ENCODE data around the gene TSPAN4.

TSPAN4 gene

GRCh38 chr11:823441-824291 is 19.0 kb upstream of the TSPAN4 start:
- no peak for DNase-seq (ENCODE audit: low read depth, low spot score)

DNA sequence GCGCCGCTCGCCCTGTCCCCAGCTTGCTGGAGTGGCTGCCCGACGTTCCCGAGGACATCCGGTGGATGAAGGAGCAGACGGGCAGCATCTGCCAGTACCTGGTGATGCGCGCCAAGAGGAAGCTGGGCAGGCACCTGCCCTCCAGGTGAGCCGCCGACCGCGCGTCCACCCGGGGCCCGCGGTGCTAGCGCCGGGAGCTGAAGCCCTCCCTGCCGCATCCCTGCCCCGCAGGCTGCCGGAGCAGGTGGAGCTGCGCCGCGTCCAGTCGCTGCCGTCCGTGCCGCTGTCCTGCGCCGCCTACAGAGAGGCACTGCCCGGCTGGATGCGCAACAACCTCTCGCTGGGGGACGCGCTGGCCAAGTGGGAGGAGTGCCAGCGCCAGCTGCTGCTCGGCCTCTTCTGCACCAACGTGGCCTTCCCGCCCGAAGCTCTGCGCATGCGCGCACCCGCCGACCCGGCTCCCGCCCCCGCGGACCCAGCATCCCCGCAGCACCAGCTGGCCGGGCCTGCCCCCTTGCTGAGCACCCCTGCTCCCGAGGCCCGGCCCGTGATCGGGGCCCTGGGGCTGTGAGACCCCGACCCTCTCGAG is 18.3 kb upstream of the TSPAN4 start:
- DNase-seq (ENCODE audit: low read depth, low spot score), result peak; percentile 45

DNA sequence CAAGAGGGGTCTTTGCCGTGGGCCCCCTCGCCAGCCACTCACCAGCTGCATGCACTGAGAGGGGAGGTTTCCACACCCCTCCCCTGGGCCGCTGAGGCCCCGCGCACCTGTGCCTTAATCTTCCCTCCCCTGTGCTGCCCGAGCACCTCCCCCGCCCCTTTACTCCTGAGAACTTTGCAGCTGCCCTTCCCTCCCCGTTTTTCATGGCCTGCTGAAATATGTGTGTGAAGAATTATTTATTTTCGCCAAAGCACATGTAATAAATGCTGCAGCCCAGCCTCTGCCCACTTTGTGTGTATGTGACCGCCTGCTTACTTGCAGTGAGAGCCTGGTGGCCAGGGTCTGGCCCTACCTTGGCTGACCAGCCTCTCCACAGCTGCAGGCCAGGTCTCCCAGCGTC is 17.7 kb upstream of the TSPAN4 start:
- DNase-seq (ENCODE audit: low read depth, low spot score), result no peak

DNA sequence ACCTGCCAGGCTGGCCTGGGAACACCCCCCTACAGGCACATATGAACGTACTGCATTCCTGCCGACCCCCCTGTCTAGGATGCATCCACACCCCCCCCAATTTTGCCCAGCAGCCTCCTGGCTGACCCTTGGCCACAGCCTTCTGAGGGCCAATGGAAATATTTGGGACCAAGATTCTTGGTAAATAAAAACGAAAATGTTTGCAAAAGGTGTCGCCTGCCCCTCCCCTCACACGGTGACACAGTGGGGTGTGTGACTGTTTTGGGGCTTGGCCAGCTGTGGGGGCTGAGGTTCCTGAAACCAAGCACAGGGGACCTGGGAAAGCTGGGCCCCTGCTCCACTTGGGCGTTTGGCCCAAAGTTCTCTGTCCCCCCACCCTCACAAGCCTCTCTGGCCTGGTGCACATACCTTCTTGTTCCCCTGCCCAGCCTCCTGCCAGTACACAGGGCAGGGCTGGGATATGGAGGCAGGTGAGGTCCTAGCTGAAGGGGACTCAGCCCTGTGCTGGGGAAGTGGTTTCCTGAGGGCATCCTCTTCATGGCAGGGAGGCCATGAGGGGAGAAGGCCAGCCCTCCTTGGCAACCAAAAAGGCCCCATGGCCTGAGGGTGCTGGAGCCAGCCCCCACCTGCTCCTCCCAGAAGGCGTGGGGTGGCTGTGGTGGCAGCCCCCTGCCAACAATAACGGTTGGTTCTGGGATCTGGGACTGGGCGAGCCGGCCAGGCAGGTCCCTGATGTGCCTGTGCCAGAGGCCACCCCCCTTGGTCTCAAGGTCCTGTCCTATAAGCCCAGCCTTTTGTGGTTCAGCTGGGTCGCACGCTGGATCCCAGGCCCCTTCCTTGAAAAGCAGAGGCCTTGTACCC is 17.1 kb upstream of the TSPAN4 start:
- DNase-seq (ENCODE audit: low read depth, low spot score), result no peak

- DNase-seq (ENCODE audit: low read depth, low spot score), result no peak
Observed at GRCh38 chr11:826227-826621, 16.4 kb upstream of the TSPAN4 start.

DNA sequence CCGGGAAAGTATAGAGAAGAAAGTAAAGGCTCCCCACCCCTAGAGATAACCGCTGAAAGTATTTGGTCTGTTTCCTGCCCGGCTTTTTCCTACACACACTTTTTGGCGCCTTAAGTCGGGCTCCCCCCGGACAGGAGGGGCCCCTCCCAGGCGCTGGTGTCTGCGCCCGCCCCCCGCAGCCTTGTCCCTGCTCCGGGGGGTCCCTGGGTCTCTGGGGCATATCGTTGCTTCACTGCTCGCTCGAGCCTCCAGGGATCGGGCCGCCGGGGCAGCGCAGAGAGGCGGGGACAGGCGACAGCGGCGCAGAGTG is 15.9 kb upstream of the TSPAN4 start:
- no peak for DNase-seq (ENCODE audit: low read depth, low spot score)

- DNase-seq (ENCODE audit: low read depth, low spot score), result peak; percentile 50
Observed at GRCh38 chr11:827146-827896, 15.3 kb upstream of the TSPAN4 start.

- DNase-seq (ENCODE audit: low read depth, low spot score), result no peak
Observed at GRCh38 chr11:827897-828192, 14.8 kb upstream of the TSPAN4 start, which contains the start of gene CRACR2B. Gene CRACR2B (plus strand): TSS chr11:827919. CDS start chr11:828608, 689 bp downstream.

DNA sequence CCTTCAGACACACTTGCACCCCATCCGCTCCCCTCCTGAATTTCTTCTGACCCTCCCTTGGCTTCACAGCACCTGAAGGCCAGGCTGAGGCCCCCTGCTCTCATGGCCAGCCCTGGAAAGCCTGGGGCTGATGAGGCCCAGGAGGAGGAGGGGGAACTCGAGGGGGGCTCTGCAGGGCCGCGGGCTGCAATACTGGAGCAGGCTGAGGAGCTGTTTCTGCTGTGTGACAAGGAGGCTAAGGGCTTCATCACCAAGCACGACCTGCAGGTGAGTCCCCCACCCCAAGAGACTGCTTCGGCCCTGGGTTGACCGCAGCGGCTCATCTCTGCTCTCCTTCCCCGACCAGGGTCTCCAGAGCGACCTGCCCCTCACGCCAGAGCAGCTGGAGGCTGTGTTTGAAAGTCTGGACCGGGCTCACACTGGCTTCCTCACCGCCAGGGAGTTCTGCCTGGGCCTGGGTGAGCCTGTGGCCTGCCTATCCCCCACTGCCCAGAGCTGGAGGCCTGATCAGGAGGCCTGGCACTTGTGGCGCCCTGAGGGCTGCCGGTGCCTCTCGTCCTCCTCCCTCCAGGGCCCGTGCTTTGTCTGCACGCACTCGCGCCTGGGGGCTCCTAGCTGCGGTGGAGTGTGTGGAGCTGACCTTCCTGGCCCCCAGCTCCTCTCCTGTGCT is 14.0 kb upstream of the TSPAN4 start:
- peak; percentile 70 for DNase-seq (ENCODE audit: low read depth, low spot score)

GRCh38 chr11:829176-829846 is 13.3 kb upstream of the TSPAN4 start:
- peak; percentile 48 for DNase-seq (ENCODE audit: low read depth, low spot score)

DNA sequence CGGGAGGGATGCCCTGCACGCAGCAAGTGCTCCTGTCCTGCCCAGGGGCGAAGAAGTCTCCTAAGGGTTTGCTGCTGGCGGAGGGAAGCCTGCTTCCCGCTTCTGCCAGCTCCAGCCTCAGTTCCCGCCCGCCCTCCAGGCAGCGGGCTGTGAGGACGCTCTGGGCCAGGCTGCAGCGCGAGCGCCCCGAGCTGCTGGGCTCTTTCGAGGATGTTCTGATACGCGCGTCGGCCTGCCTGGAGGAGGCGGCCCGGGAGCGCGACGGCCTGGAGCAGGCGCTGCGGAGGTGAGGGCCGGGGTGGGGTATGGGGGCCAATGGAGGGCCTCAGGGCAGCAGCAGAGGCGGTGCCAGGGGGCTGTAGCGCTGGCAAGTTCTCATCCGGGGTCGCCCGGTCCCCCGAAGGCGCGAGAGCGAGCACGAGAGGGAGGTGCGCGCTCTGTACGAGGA is 12.8 kb upstream of the TSPAN4 start:
- DNase-seq (ENCODE audit: low read depth, low spot score), result no peak

- peak; percentile 90 for DNase-seq (ENCODE audit: low read depth, low spot score)
Observed at GRCh38 chr11:830295-831117, 12.1 kb upstream of the TSPAN4 start.

DNA sequence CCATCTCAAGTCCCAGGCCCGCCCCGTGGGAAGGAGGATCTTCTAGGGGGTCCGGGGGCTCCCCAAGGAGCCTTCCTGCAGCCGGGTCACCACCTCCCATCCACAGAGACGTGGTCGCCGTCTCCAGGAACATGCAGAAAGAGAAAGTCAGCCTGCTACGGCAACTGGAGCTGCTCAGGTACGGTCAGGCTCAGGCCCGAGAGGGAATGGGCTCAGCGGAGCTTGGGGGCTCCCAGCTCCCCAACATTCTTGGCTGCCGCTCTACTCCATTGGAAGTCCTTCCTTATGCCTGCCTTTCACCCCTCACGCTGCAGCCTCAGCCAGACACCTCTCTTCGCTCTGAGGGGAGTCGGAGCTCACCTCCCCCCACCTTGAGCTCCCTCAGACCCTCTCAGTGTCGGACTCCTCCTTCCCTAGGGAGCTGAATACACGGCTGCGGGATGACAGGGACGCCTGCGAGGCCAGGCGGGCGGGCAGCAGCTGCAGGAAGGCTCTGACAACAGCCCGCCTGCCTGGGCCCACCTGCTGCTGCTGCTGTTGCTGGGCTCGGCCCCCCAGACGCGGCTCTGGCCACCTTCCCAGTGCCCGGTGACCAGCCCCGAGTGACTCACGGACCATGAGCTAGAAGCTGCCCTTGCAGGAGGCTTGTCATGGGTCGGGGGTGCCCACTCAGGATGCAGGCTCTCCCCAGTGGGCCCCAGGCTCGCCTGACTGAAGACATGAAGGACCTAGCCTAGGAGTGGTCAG is 11.4 kb upstream of the TSPAN4 start:
- DNase-seq (ENCODE audit: low read depth, low spot score), result peak; percentile 37

GRCh38 chr11:831961-832528 is 10.6 kb upstream of the TSPAN4 start:
- DNase-seq (ENCODE audit: low read depth, low spot score), result no peak

- peak; percentile 81 for DNase-seq (ENCODE audit: low read depth, low spot score)
Observed at GRCh38 chr11:832529-833113, 10.0 kb upstream of the TSPAN4 start, which contains the start of gene CD151. Gene CD151 (plus strand): TSS chr11:832952. CDS start chr11:836070, 3,118 bp downstream.

GRCh38 chr11:833114-833791 is 9.4 kb upstream of the TSPAN4 start:
- DNase-seq (ENCODE audit: low read depth, low spot score), result peak; percentile 63

- no peak for DNase-seq (ENCODE audit: low read depth, low spot score)
Observed at GRCh38 chr11:833849-834311, 8.8 kb upstream of the TSPAN4 start.

Measured in ELF-1 (cell line).